Spleen (tissue), 11 donors: Measurements from ENCODE around the gene TRPM5. TPM values are rescaled to one million over a fixed set of nuclear protein-coding genes. Genes with fewer than 3 reads are reported as not detected.

Source experiments
- DNase-seq: peaks from one replicate; pipeline ENCODE4 v3.0.0-alpha.2; 2020
- H3K27ac ChIP-seq, 8 donors: fragments of 200-600 bp; sonication (generic) in 7 of 8; 1 replicate in 4 of 8; 2 replicates in 4 of 8; pipeline versions ENCODE4 v1.5.0 to v1.8.0; 2016 to 2021; ENCODE audit warnings: inconsistent platforms in 4 of 8, mild to moderate bottlenecking in 4 of 8, moderate library complexity in 1 of 8
- H3K27me3 ChIP-seq, 7 donors: fragments of 200-600 bp; sonication (generic) in 6 of 7; replicated peaks in 1 of 7; 1 replicate in 4 of 7; 2 replicates in 3 of 7; pipeline versions ENCODE4 v1.5.0 to v1.8.0; 2016 to 2021; ENCODE audit warnings: inconsistent platforms in 3 of 7, mild to moderate bottlenecking in 1 of 7
- H3K36me3 ChIP-seq, 6 donors: fragments of 200-600 bp; sonication (generic) in 5 of 6; 1 replicate in 4 of 6; 2 replicates in 2 of 6; pipeline versions ENCODE4 v1.5.0 to v1.8.0; 2016 to 2021; ENCODE audit warnings: inconsistent platforms in 2 of 6
- H3K4me1 ChIP-seq, 6 donors: fragments of 200-600 bp; sonication (generic) in 5 of 6; 1 replicate in 3 of 6; 2 replicates in 3 of 6; pipeline versions ENCODE4 v1.5.0 to v1.8.0; 2016 to 2021; ENCODE audit warnings: inconsistent platforms in 3 of 6
- H3K4me3 ChIP-seq, 8 donors: fragments of 200-600 bp; sonication (generic) in 7 of 8; 1 replicate in 4 of 8; 2 replicates in 4 of 8; pipeline versions ENCODE4 v1.5.0 to v1.8.0; 2016 to 2021; ENCODE audit warnings: inconsistent platforms in 4 of 8, mild to moderate bottlenecking in 4 of 8, moderate library complexity in 2 of 8
- H3K9me3 ChIP-seq, 8 donors: fragments of 200-600 bp; sonication (generic) in 7 of 8; 1 replicate in 4 of 8; 2 replicates in 4 of 8; pipeline versions ENCODE4 v1.5.0 to v1.8.0; 2016 to 2021; ENCODE audit warnings: inconsistent platforms in 4 of 8
- POLR2A ChIP-seq, 3 donors: fragments of 450-650 bp; IDR thresholded peaks; one replicate each; pipeline ENCODE4 v1.5.1; 2017; ENCODE audit warnings: antibody characterized with exemption in 3 of 3, mild to moderate bottlenecking in 1 of 3
- POLR2AphosphoS5 ChIP-seq, 3 donors: sonication (generic); formaldehyde crosslinking; IDR thresholded peaks; one replicate each; pipeline ENCODE4 v1.5.1; 2017; ENCODE audit warnings: antibody characterized with exemption in 3 of 3
- WGBS, 5 donors: extraction: QIAGEN DNeasy Blood & Tissue Kit in 3 of 5; methylation state at CpG; one replicate each; pipeline versions ENCODE4 v1.1.5 to v1.1.7; 2013 to 2018; 5-methylcytosine and 5-hydroxymethylcytosine counted together
- intact Hi-C: fragments of 100-400 bp; cut with DNase I; formaldehyde crosslinking; loops from one replicate; pipeline ENCODE4 v1.15.0; 2023; ENCODE audit warnings: low total_unique reads
- polyA plus RNA-seq, 3 donors: library from polyadenylated mRNA; stranded (reverse); fragments of 200-250 nt; gene quantifications; one replicate each; pipeline ENCODE4 v1.2.1, GENCODE V29; 2013
- total RNA-seq, 7 donors: library from RNA; depleted of rRNA in 3 of 7; stranded (reverse); fragments of >200 nt in 3 of 7; fragmentation: NEBNext Ultra II Directional in 4 of 7; extraction: Animal tissue kit (Norgen Biotek cat#: 25700) in 4 of 7; gene quantifications; one replicate each; pipeline versions ENCODE4 v1.1.0 to v1.2.1, GENCODE V29; 2016 to 2021
- TF ChIP-seq, protein P1 (sequence below), 11 experiments: fragments of 200-600 bp in 7 of 11; fragments of 450-650 bp in 4 of 11; sonication (generic) in 4 of 11; IDR thresholded peaks in 8 of 11; conservative IDR thresholded peaks in 3 of 11; 1 replicate in 7 of 11; 2 replicates in 4 of 11; pipeline versions ENCODE4 v1.4.0 to v1.8.0; 2016 to 2021; ENCODE audit warnings: antibody characterized with exemption in 11 of 11, inconsistent platforms in 4 of 11, mild to moderate bottlenecking in 1 of 11
- donor health status: healthy with polysubstance abuse.
- donor health status: DM: no; HTN: no; CAD: no; lungs with moderate emphysema.
- donor health status: DM: no; HTN: no; CAD: no.
- donor health status: Bipolar disorder and iron deficiency.
- donor health status: healthy.
- donor health status: DM: no; HTN: no; CAD: no.
- donor health status: DM: yes; HTN: yes; CAD: no.

Gene TRPM5
- total and polyA plus RNA-seq, 10 donors: 0.02 to 0.28 (median 0.16) TPM; not detected in 4

GRCh38 chr11:2398664-2399355, 45.5 kb downstream of the TRPM5 start:
- 58 to 69% (median 64%) methylated on average over 6 to 7 of the region's 7 CpGs for WGBS, 5 donors
- H3K4me3 ChIP-seq: peak overlapping the region in 3 of 8 donors; percentile 49 to 95 (median 80)

DNA sequence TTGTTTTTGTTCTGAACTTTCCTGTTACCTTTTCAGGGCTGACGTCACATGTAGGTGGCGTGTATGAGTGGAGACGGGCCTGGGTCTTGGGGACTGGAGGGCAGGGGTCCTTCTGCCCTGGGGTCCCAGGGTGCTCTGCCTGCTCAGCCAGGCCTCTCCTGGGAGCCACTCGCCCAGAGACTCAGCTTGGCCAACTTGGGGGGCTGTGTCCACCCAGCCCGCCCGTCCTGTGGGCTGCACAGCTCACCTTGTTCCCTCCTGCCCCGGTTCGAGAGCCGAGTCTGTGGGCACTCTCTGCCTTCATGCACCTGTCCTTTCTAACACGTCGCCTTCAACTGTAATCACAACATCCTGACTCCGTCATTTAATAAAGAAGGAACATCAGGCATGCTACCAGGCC, 47.3 kb downstream of the TRPM5 start:
- H3K9me3 ChIP-seq: no peaks in the 10 kb centered on the region
- H3K4me3 ChIP-seq: no peak overlapping the region
- WGBS, 5 donors: 88 to 97% (median 92%) methylated on average over 11 to 12 of the region's 12 CpGs
- no peaks in the 10 kb centered on the region for H3K27me3 ChIP-seq
- DNase-seq: no peak
- TF ChIP-seq POLR2AphosphoS5 (IDR thresholded peaks at IDR 0.05) (peak in 1 of 3 donors; percentile 38), POLR2A (IDR thresholded peaks at IDR 0.05) (no peak)
- peaks cover 3 to 73% (median 65%) of the 10 kb centered on the region in 6 donors for H3K36me3 ChIP-seq
- peaks cover 23 to 79% (median 63%) of the 10 kb centered on the region in 6 donors for H3K4me1 ChIP-seq
- intact Hi-C loops: no loop called here
- H3K27ac ChIP-seq: peak overlapping the region in 3 of 8 donors; percentile 2 to 96 (median 93)

More at GRCh38 chr11:2398664-2399355, 45.5 kb downstream of the TRPM5 start:
- peak overlapping the region; percentile 82 to 99 (median 98) for H3K27ac ChIP-seq
- H3K27me3 ChIP-seq: no peaks in the 10 kb centered on the region
- DNase-seq: no peak
- intact Hi-C loops: no loop called here
- no peaks in the 10 kb centered on the region for H3K9me3 ChIP-seq
- H3K4me1 ChIP-seq: peaks cover 20 to 79% (median 53%) of the 10 kb centered on the region in 6 donors
- TF ChIP-seq POLR2AphosphoS5 (IDR thresholded peaks at IDR 0.05) (peak in 2 of 3 donors; percentile 5 to 14), POLR2A (IDR thresholded peaks at IDR 0.05) (no peak)
- TF ChIP-seq, protein P1, sequence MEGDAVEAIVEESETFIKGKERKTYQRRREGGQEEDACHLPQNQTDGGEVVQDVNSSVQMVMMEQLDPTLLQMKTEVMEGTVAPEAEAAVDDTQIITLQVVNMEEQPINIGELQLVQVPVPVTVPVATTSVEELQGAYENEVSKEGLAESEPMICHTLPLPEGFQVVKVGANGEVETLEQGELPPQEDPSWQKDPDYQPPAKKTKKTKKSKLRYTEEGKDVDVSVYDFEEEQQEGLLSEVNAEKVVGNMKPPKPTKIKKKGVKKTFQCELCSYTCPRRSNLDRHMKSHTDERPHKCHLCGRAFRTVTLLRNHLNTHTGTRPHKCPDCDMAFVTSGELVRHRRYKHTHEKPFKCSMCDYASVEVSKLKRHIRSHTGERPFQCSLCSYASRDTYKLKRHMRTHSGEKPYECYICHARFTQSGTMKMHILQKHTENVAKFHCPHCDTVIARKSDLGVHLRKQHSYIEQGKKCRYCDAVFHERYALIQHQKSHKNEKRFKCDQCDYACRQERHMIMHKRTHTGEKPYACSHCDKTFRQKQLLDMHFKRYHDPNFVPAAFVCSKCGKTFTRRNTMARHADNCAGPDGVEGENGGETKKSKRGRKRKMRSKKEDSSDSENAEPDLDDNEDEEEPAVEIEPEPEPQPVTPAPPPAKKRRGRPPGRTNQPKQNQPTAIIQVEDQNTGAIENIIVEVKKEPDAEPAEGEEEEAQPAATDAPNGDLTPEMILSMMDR (IDR thresholded peaks at IDR 0.05 in 8 of 11, conservative IDR thresholded peaks at IDR 0.05 in 3 of 11): peak in 1 of 11 experiments; percentile 7
- peaks cover 3 to 73% (median 67%) of the 10 kb centered on the region in 6 donors for H3K36me3 ChIP-seq

- no peak for DNase-seq
- Histone ChIP-seq H3K4me3 (no peak overlapping the region), H3K27me3 (no peaks in the 10 kb centered on the region), H3K27ac (peak overlapping the region in 3 of 8 donors; percentile 2 to 96 (median 93)), H3K4me1 (peaks cover 17 to 79% (median 63%) of the 10 kb centered on the region in 6 donors), H3K9me3 (no peaks in the 10 kb centered on the region), H3K36me3 (peaks cover 3 to 76% (median 69%) of the 10 kb centered on the region in 6 donors)
- TF ChIP-seq, protein P1 (IDR thresholded peaks at IDR 0.05 in 8 of 11, conservative IDR thresholded peaks at IDR 0.05 in 3 of 11): no peak
- TF ChIP-seq POLR2AphosphoS5 (IDR thresholded peaks at IDR 0.05): no peak
- no peak for TF ChIP-seq POLR2A (IDR thresholded peaks at IDR 0.05)
- 87 to 97% (median 91%) methylated on average over 15 to 26 of the region's 26 CpGs for whole genome bisulfite sequencing, 5 donors
- intact Hi-C loops: no loop called here
Measured at GRCh38 chr11:2396471-2396870, 47.8 kb downstream of the TRPM5 start.

DNA sequence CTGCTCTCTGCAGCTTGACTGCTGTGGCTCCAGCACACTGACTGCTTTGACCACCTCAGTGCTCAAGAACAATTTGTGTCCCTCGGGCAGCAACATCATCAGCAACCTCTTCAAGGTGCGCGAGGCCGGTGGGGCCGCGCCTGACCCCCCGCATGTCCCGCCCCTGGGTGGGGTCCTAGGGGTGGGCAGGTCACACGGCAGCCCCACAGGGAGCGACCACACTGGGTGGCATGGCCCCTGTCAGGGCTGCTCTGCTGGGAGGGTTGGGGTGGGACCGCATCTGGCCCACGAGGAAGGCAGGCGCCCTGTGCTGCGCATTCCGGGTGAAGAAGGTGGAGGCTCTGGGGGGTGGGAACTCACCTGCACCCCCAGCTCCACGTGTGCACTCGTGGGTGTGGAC, 48.5 kb downstream of the TRPM5 start:
- intact Hi-C loops: no loop called here
- no peaks in the 10 kb centered on the region for H3K27me3 ChIP-seq
- peak in 1 of 3 donors; percentile 41 for TF ChIP-seq POLR2AphosphoS5 (IDR thresholded peaks at IDR 0.05)
- TF ChIP-seq POLR2A (IDR thresholded peaks at IDR 0.05): no peak
- H3K36me3 ChIP-seq: peaks cover 3 to 82% (median 71%) of the 10 kb centered on the region in 6 donors
- DNase-seq: no peak
- peak overlapping the region in 2 of 8 donors; percentile 96 for H3K27ac ChIP-seq
- H3K4me3 ChIP-seq: no peak overlapping the region
- no peaks in the 10 kb centered on the region for H3K9me3 ChIP-seq
- H3K4me1 ChIP-seq: peaks cover 21 to 80% (median 64%) of the 10 kb centered on the region in 6 donors
- 82 to 94% (median 92%) methylated on average over 15 to 17 of the region's 17 CpGs for WGBS, 5 donors

DNA sequence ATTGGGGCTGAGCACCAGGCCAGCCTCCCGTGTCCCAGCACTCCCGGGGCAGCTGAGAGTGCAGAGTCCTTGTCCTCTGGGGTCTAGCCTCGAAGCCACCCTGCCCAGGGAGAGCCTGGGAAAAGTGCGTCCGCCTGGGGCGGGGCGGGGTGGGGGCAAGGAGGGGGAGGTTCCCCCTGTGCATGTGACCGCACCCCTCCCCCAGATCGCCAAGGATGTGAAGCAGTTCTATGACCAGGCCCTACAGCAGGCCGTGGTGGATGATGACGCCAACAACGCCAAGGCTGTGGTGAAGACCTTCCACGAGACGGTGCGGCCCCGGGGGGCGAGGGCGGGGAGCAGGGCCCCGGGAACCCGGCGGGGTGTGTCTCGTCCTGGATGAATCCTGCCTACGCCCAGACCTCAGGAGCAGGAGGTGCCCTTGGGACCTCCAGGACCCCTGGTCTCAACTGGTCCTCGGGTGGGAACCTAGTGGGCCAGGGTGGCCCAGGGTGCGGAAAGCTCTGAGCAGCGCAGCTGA, 49.0 kb downstream of the TRPM5 start:
- DNase-seq: no peak
- H3K9me3 ChIP-seq: no peaks in the 10 kb centered on the region
- peak overlapping the region in 4 of 8 donors; percentile 48 to 96 (median 76) for H3K27ac ChIP-seq
- no peak overlapping the region for H3K4me3 ChIP-seq
- TF ChIP-seq, protein P1 (IDR thresholded peaks at IDR 0.05 in 8 of 11, conservative IDR thresholded peaks at IDR 0.05 in 3 of 11): no peak
- TF ChIP-seq POLR2AphosphoS5 (IDR thresholded peaks at IDR 0.05) (peak in 1 of 3 donors; percentile 4), POLR2A (IDR thresholded peaks at IDR 0.05) (no peak)
- intact Hi-C loops: no loop called here
- H3K36me3 ChIP-seq: peaks cover 3 to 88% (median 71%) of the 10 kb centered on the region in 6 donors
- H3K4me1 ChIP-seq: peaks cover 24 to 85% (median 70%) of the 10 kb centered on the region in 6 donors
- WGBS, 5 donors: 79 to 88% (median 86%) methylated on average over 18 to 26 of the region's 26 CpGs
- no peaks in the 10 kb centered on the region for H3K27me3 ChIP-seq
